ENCODE results near the gene PRELP.

The PRELP gene

GRCh38 chr1:203523667-203524066, 48.1 kb downstream of the PRELP start:
- no peak overlapping the region for H3K4me3 ChIP-seq (ENCODE audit: low read depth, low read length)
- no peak for TF ChIP-seq CTCF (IDR thresholded peaks at IDR 0.05; ENCODE audit: low read depth, low read length)

DNA sequence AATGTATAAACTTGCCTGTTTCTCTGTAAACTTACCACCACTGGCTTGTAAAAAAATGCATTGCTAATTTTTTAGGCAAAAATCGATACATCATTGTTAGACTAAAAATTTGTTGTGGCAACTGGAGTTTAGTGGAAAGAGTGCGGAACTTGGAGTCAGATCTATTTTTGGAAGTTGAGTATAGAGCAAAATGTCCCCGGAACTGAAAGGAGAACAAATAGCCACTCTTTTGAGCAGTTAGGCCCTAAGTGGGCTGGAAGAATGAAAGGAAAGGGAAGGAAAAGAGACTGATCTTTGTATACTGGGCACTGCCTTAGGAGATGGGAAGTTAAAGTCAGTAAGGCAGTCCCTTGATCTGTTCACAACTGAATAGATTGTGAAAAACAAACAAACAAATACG, 48.5 kb downstream of the PRELP start:
- H3K4me3 ChIP-seq (ENCODE audit: low read depth, low read length), result no peak overlapping the region
- no peak for TF ChIP-seq CTCF (IDR thresholded peaks at IDR 0.05; ENCODE audit: low read depth, low read length)

GRCh38 chr1:203524824-203525223, 49.2 kb downstream of the PRELP start:
- no peak for TF ChIP-seq CTCF (IDR thresholded peaks at IDR 0.05; ENCODE audit: low read depth, low read length)
- no peak overlapping the region for H3K4me3 ChIP-seq (ENCODE audit: low read depth, low read length)

GRCh38 chr1:203525685-203526084, 50.1 kb downstream of the PRELP start:
- no peak for TF ChIP-seq CTCF (IDR thresholded peaks at IDR 0.05; ENCODE audit: low read depth, low read length)
- no peak overlapping the region for H3K4me3 ChIP-seq (ENCODE audit: low read depth, low read length)

GRCh38 chr1:203526130-203526529, 50.5 kb downstream of the PRELP start:
- no peak for TF ChIP-seq CTCF (IDR thresholded peaks at IDR 0.05; ENCODE audit: low read depth, low read length)
- no peak overlapping the region for H3K4me3 ChIP-seq (ENCODE audit: low read depth, low read length)

DNA sequence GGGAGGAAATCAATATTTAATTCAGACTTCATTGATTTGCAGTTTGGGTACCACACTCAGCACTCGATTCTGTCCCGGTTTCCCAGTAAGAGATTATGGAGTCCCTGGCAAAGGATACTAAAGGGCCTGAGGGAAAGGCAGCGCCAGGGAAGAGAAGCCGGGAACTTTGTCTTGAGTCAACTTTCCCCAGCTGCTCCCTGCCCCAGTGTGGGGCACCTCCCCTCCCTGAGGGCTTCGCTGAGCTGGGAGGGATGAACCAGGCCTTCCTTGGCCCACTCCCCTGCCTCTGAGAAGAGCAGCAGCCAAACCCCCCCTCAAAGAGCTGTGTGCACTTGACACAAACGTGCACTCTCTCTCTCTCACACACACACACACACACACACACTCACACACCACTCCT, 51.0 kb downstream of the PRELP start:
- no peak for TF ChIP-seq CTCF (IDR thresholded peaks at IDR 0.05; ENCODE audit: low read depth, low read length)

DNA sequence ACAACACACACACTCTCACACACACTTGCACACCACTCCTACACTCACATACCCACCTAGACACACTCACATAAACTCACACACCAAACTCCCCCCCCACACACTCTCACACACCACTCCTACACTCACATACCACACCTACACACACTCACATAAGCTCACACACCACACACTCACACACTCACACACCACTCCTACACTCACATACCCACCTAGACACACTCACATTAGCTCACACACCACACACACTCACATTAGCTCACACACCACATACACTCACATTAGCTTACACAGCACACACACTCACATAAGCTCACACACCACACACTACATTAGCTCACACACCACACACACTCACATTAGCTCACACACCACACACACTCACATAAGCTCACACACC, 51.4 kb downstream of the PRELP start:
- TF ChIP-seq CTCF (IDR thresholded peaks at IDR 0.05; ENCODE audit: low read depth, low read length), result no peak
- no peak overlapping the region for H3K4me3 ChIP-seq (ENCODE audit: low read depth, low read length)

More for the DNA sequence above, 51.0 kb downstream of the PRELP start:
- H3K4me3 ChIP-seq (ENCODE audit: low read depth, low read length), result no peak overlapping the region

All from WI38 (cell line).